HepG2 (cell line): ENCODE measurements around the gene FAF2. TPM values are rescaled to one million over a fixed set of nuclear protein-coding genes. Genes with fewer than 3 reads are reported as not detected.

Source experiments
- AHR ChIP-seq: IDR thresholded peaks from 2 replicates; pipeline ENCODE4 v1.6.1; 2018; ENCODE audit warnings: missing genetic modification reagents, missing compliant biosample characterization
- EP300 ChIP-seq, 3 experiments: sonication (generic) in 1 of 3; formaldehyde crosslinking in 1 of 3; IDR thresholded peaks; 2 replicates each; pipeline versions ENCODE4 v1.5.1 to v1.6.1; 2011 to 2020; ENCODE audit warnings: low read depth in 2 of 3, low read length in 2 of 3, borderline replicate concordance in 1 of 3, improper control_type of control experiment in 1 of 3, mild to moderate bottlenecking in 1 of 3, missing genetic modification reagents in 1 of 3, moderate library complexity in 1 of 3
- NCOA5 ChIP-seq: sonication (generic); formaldehyde crosslinking; IDR thresholded peaks from 2 replicates; pipeline ENCODE4 v1.4.0; 2020; ENCODE audit warnings: missing genetic modification reagents
- NFAT5 ChIP-seq: sonication (generic); formaldehyde crosslinking; IDR thresholded peaks from 2 replicates; pipeline ENCODE4 v1.4.0; 2020; ENCODE audit warnings: missing genetic modification reagents
- TCF12 ChIP-seq, 2 experiments: fragments of 450-650 bp in 1 of 2; sonication (generic) in 1 of 2; formaldehyde crosslinking in 1 of 2; IDR thresholded peaks; 2 replicates each; pipeline versions ENCODE4 v1.6.1 to v1.8.0; 2017 to 2022; ENCODE audit warnings: antibody characterized with exemption in 1 of 2, mild to moderate bottlenecking in 1 of 2, missing genetic modification reagents in 1 of 2, moderate library complexity in 1 of 2
- ZNF235 ChIP-seq: sonication (generic); formaldehyde crosslinking; IDR thresholded peaks from 2 replicates; pipeline ENCODE4 v1.8.1; 2023; ENCODE audit warnings: mild to moderate bottlenecking, missing genetic modification reagents, borderline replicate concordance
- ZNF567 ChIP-seq: sonication (generic); formaldehyde crosslinking; IDR thresholded peaks from 2 replicates; pipeline ENCODE4 v1.8.1; 2023; ENCODE audit warnings: mild to moderate bottlenecking, missing genetic modification reagents, borderline replicate concordance
- ZNF687 ChIP-seq: sonication (generic); formaldehyde crosslinking; IDR thresholded peaks from 2 replicates; pipeline ENCODE4 v1.5.1; 2020; ENCODE audit warnings: mild to moderate bottlenecking, missing genetic modification reagents, moderate library complexity
- ZSCAN29 ChIP-seq: sonication (generic); formaldehyde crosslinking; conservative IDR thresholded peaks from 2 replicates; pipeline ENCODE4 v1.4.0; 2020; ENCODE audit warnings: mild to moderate bottlenecking, missing genetic modification reagents
- polyA plus RNA-seq, 8 experiments: library from polyadenylated mRNA; depleted of rRNA in 3 of 8; stranded (reverse) in 7 of 8; unstranded in 1 of 8; fragments of >200 nt; fragmentation: Illumina TruSeq in 4 of 8; extraction: Trizol in 4 of 8; gene quantifications; 2 replicates each; pipeline versions ENCODE4 v1.2.1 to v1.2.3, GENCODE V29; 2011 to 2016; ENCODE audit warnings: low read depth in 4 of 8, missing spikeins in 1 of 8, mixed read lengths in 1 of 8; ENCODE audit not compliant: insufficient read depth in 1 of 8
- total RNA-seq, 5 experiments: library from RNA; depleted of rRNA; stranded (reverse); fragments of >200 nt; fragmentation: Illumina TruSeq; extraction: Trizol; gene quantifications; 2 replicates each; pipeline ENCODE4 v1.2.3, GENCODE V29; 2016; ENCODE audit warnings: low read depth in 1 of 5

FAF2 gene
- total and polyA plus RNA-seq, 2 of the 13 experiments (the other 11 are each of a cell fraction or from before 2014, with no cell fraction given): 27.8 to 34.3 TPM

GRCh38 chr5:176549871-176550270 is 101.7 kb downstream of the FAF2 start (continued):
- 0 out of 2 replicates have a peak, but pooled peaks have one; percentile 50 for TF ChIP-seq NFAT5 (CRISPR knock-in tag)
- TF ChIP-seq ZNF687 (CRISPR knock-in tag): peak; percentile 60
- TF ChIP-seq NCOA5 (CRISPR knock-in tag): no peak
- TF ChIP-seq AHR: no peak
- no peak for TF ChIP-seq ZSCAN29 (CRISPR knock-in tag)
- TF ChIP-seq ZNF567 (CRISPR knock-in tag): no peak
- TF ChIP-seq EP300 (IDR thresholded peaks at IDR 0.05; ENCODE audit: low read depth in 2 of 2, low read length in 2 of 2): no peak
- TF ChIP-seq EP300 (CRISPR knock-in tag; IDR thresholded peaks at IDR 0.05; ENCODE audit: borderline replicate concordance): no peak
- TF ChIP-seq ZNF235 (CRISPR knock-in tag): 0 out of 2 replicates have a peak, but pooled peaks have one; percentile 51
- no peak for TF ChIP-seq TCF12 (IDR thresholded peaks at IDR 0.05)
- TF ChIP-seq TCF12 (CRISPR knock-in tag; IDR thresholded peaks at IDR 0.05): peak; percentile 22; the same call in 1 of the 2 replicates
